NCI-H345 treated with DMSO at 0.1 percent for 48 hours (cell line): ENCODE data around the gene ZNF425.
"Not testable (repeated sequence)": the region's sequence is repeated elsewhere in the genome, so short reads cannot be mapped to it uniquely, and the experiment has no call there.

ENCODE experiments used
- DNase-seq: peaks from one replicate; lab custom pipeline; 2025; ENCODE audit not compliant: unreplicated experiment; lab: John Stamatoyannopoulos, UW

Gene ZNF425

DNA sequence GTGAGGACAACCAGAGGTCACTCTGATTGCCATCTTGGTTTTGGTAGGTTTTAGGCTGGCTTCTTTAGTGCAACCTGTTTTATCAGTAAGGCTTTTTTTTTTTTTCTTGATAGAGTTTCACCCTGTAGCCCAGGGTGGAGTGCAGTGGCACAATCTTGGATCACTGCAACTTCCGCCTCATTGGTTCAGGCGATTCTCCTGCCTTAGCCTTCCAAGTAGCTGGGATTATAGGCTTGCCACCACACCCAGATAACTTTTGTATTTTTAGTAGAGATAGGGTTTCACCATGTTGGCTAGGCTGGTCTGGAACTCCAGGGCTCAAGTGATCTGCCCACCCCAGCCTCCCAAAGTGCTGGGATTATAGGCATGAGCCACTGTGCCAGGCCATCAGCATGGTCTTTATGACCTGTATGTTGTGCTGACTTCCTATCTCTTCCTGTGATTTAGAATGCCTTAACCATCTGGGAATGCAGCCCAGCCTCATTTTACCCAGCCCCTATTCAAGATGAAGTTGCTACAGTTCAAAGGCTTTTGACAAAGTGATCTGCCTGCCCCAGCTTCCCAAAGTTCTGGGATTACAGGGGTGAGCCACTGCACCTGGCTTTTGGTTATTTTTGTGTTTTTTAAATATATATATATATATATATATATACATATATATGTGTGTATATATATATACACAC is 7.0 kb upstream of the ZNF425 start:
- DNase-seq, result no peak

DNA sequence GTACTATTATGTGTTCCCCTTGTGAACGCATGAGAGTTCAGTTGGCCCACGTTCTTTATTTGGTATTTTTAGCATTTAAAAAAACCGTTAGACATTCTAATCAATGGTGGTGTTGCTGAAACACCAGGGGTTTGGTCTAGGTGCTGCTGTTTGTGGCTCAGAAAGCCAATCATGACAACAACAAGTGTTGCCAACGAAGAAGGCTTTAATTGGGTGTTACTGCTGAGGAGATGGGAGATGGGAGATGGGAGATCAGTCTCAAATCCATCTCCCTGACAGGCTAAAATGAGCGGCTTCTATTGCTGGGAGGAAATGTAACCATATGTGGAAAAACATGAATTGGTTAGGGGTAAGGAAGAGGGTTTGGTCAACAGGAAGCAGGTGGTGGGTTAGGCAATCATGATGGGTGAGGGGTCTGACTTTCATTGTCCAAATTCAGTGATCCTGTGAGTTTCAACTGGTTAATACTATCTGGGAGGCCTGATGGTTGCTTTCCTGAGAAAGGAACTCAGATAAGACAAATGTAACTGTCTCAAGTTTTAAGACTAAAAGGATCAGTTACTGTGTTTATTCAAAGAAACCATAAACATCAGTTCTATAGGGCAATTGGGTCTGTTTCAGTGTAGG is 4.6 kb upstream of the ZNF425 start:
- no peak for DNase-seq

DNA sequence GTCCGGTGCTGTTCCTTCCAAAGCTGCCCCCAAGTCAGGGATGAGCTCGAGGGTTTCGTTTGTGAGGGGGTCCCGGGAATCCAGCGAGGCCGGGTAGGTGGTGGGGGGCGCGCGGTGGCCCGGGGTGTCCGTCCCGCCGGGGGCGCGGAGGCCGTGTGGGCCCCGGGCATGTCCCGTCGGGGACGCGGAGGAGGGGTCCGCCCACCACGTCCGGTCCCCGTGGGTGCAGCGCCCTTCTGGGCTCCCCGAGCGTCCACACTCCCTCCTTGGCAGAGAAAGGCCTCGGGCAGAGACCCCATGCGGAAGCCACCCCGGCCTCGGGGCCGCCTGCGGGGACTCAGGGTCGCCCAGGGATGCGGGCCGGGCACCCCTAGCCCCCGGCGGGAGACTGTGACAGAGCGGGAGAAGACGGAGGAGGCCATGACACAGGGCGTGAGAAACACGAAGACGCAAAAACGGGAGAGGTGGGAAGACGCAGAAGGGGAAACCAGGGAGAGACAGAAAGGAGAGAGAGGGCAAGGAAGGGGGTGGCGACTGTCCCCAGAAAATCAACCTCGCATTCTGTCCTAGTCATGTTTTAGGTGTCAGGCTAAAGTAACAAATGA is 640 bp upstream of the ZNF425 start:
- DNase-seq, result peak; percentile 48

DNA sequence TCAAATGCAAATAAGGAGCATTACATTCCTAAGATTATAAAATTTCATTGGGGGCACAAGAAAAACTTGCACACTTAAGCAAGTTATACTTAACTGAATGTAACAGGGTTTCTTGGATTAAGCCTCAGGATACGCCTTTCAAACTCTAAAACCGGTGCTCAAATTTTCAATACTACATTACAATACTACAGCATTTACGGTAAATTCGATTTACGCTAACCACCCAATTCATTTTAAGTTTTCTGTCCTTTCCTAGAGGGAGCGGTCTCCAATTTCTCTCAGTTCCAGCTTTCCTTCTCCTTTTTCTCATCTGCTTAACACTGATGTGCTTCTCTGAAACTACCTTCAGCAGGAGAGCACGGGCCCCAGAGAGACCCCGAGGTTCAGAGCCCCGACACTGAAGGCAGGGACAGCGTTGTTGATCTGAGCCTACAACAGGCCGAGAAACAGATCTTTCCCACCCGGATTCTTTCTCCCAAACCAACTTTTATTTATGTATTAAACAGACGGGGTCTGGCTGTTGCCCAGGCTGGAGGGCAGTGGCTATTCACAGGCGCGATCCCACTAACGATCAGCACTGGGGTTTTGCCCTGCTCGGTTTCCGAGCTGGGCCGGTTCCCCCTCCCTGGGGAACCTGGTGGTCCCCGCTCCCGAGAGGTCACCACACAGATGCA is 798 bp downstream of the ZNF425 start:
- no peak for DNase-seq

DNA sequence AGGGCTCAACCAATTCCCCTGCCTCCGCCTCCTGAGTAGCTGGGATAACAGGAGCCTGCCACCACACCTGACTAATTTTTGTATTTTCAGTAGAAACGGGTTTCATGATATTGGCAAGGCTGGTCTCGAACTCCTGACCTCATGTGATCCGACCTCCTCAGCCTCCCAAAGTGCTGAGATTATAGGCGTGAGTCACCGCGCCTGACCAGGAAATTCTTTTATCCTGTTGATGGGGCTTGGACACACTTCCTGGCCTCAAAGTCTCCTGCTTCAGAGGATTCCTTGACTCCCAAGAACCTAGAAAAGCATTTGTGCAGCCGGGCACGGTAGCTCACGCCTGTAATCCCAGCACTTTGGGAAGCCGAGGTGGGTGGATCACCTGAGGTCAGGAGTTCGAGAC is 16.2 kb downstream of the ZNF425 start:
- no peak for DNase-seq

DNA sequence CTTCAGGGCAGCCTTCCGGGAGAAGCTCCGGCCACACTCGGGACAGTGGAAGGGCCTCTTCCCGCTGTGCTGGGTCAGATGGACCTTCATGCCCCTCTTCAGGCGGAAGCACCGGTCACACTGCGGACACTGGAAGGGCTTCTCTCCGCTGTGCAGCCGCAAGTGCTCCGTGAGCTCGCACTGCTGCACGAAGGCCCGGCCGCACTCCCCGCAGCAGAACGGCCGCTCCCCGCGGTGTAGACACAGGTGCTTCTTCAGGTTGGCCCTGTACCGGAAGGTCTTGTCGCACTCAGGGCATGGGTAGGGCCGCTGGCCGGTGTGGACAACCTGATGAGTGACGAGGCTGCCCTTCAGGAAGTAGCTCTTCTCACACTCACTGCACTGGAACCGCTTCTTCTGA is 21.4 kb downstream of the ZNF425 start:
- DNase-seq, result no peak

DNA sequence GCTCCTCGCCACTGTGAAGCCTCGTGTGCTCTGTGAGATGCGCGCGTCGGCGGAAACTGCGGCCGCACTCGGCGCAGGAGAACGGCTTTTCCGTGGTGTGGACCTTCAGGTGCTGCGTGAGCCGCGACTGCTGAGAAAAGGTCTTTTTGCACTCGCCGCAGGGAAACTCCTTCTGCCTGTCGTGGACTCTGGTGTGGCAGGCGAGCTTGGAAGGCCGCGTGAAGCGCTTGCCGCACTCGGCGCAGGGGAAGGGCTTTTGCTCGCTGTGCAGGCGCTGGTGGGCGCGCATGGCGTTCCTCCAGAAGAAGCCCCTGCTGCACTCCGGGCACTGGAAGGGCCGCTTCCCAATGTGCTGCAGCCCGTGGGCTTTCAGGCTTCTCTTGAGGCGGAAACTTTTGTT is 21.9 kb downstream of the ZNF425 start:
- DNase-seq, result no peak

DNA sequence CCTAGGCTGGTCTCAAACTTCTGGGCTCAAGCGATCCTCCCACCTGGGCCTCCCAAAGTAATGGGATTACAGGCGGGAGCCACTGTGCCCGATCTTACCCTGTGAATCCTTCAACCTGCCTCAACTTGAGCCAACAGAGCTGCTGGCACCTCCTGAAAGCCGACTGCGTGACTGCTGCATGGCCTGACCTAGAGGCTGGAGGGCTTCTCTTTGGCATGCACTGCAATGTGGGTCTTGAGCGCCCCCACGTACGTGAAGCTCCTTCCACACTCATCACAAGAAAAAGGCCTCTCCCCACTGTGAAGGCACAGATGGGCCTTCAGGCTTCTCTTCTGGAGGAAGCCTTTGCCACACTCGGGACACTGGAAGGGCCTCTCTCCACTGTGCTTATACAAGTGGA is 22.7 kb downstream of the ZNF425 start:
- no peak for DNase-seq

DNA sequence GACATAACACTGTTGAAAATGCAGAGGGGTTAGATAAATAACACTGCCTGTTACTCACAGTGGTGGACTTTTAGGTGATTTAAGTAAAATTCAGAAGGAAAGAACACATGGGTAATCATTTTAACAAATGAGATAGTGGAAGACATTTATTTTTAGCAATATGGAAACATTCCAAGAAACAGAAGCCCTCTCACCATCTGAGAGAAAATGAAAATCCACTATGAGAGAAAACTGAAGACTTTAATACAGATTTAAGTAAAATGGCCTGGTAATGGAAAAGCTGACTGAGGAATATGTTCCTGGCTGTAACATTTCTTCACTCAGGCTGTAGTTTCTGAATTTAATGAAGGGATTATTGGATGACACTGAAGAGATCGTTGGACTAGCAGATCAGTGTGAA is 23.5 kb downstream of the ZNF425 start:
- no peak for DNase-seq

DNA sequence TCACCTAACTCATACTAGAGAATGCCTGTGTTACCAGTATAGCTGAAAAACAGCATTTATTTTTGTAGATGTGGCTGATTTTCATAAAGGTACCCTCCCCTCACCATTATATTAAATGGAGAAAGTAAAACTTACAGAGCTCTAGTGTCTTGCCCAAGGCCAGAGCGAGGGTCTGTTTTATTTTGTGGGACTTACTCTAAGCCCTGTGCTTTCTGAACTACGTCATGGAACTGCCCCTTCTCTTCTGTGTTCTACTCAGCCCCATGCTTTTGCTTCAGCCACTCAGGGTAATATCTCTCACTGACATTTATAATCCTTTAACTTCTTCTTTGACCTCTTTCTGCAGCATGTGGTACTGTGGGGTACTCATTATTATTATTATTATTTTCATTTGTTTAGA is 25.3 kb downstream of the ZNF425 start:
- DNase-seq, result no peak

DNA sequence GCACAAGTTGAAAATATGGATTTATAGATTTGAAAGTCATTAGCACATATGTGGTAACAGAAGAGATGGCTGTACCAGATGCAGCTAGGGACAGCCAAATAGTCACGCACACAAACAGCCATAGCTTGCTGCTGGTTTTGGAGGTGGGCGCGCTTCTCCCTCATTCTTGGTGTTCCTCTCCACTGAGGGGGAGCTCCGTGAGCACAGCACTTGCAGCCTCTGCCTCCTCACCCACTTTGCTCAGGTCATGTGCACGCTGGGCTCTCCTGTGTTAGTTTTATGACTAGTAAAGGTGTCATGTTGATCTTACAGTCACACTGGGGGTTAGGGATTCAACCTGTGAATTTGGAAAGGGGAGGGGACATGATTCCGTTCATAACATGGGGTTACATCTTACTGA is 27.1 kb downstream of the ZNF425 start:
- DNase-seq, result no peak

DNA sequence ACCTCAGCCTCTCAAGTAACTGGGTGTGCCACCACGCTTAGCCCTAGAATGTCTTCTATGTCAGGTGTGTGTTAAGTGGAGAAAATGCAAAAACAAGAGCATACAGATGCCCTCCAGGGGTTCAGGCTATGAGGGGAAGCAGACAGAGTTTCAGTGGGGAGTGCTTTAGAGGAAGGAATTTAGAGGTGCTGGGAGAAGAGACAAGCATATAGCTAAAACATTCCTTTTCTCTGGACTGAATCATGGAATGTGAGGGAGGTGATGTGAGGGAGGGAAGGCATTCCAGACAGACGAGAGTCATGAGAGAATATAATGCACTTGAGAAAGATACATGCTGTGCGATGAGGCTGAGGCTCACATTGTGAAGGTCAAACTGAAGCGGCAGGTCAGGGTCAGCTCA is 29.0 kb downstream of the ZNF425 start:
- DNase-seq, result no peak

DNA sequence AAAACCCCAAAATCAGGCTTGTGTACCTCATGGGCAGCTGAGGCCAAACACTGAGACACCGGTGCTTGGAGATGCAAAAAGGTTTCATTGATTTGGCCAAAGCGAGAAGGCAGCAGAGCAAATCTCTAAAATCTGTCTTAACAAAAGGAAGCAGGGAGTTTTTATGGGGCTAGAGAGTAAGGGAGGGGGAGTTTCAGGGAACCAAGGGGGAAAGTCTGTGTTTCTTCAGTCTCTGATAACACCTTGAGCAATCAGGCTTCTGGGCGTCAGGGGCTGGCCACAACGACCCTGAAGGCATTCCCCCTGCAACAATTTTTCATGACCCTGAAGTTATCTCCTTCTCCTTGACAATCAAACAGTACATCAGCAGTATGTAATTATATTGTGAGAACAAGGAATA is 32.9 kb downstream of the ZNF425 start:
- DNase-seq, result no peak

DNA sequence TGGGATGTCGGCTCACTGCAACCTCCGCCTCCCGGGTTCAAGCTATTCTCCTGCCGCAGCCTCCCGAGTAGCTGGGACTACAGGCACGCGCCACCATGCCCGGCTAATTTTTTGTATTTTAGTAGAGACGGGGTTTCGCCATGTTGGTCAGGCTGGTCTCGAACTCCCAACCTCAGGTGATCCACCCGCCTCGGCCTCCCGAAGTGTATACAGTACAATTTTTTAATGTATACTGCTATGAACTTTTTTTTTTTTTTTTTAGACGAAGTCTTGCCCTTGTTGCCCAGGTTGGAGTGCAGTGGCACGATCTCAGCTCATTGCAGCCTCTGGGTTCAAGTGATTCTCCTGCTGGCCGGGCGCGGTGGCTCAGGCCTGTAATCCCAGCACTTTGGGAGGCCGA is 33.9 kb downstream of the ZNF425 start:
- DNase-seq, result not testable (repeated sequence)

DNA sequence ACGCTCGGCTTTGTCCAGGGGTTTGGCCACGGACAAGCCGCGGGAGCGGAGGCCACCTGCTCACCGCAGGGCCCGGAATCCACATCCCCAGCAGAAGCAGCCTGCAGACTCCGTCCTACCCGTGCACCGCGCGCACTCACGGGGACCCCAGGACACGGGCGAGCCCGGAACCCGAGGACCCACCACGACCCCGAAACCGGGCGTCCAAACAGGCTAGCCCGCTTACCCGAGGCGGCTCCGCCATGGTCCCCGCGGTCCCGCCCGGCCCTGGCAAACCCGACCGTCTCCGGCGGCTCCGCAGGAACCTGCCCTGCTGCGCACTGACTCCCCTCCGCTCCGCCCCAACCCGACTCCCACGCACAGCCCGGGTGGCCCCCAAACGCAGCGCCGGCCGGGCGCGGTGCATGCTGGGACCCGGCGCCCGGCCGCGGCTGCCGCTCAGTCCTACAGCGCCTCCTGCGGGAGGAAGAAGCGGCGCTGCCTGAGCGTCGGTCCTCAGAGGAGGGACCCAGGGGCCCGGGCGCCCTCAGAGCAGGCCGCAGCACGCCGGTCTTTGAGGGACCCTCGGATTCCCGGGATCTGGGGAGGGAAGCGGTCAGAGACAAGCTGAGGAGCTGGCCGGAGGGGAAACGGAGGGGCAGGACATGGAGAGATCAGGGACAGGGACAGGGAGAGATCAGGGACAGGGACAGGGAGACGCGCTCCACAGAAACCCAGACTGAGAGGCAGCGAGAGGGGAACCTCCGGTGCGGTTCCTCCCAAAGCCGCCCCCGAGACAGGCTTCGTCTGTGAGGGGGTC is 35.5 kb downstream of the ZNF425 start, which contains the start of gene ZNF786:
ZNF786 (minus strand) TSS at position 322 of the 799 bp plus-strand sequence; CDS start at position 244, 78 bp downstream.
- DNase-seq, result peak; percentile 66

DNA sequence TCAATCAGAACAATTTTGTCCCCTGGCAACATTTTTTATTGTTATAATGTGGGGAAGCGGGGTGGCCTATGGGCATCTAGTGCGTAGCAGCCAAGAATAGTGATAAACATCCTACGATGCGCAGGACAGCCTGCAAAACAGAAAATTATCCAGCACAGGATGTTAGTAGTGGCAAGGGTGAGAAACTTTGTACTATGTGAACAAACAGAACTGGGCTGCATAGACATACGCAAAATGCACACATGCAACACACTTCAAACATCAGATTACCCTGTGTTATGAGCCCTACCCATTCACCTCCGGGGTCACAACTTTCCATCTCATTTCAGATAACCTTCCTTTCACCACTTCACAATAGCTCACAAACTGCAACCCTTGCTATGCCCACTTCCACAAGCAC is 38.7 kb downstream of the ZNF425 start:
- no peak for DNase-seq

DNA sequence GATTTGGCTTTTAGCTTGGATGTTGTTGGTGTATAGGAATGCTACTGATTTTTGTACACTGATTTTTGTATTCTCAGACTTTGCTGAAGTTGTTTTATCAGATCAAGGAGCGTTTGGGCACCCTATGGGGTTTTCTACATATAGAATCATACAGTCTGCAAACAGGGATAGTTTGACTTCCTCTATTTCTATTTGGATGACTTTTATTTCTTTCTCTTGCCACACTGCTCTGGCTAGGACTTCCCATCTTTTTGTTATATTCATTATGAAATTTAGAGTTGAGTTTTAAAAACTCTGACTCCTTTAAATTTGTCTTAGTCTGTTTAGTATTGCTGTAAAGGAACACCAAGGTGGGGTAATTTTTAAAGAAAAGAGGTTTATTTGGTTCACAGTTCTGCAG is 40.3 kb downstream of the ZNF425 start:
- no peak for DNase-seq

DNA sequence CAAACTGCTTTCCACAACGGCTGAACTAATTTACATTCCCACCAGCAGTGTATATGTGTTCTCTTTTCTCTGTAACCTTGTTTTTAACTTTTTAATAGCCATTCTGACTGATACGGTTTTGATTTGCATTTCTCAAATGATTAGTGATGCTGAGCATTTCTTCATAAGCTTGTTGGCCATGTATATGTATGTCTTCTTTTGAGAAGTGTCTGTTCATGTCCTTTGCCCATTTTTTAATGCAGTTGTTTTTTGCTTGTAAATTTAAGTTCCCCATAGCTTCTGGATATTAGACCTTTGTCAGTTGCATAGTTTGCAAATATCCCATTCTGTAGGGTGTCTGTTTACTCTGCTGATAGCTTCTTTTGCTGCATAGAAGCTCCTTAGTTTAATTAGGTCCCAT is 41.7 kb downstream of the ZNF425 start:
- no peak for DNase-seq

DNA sequence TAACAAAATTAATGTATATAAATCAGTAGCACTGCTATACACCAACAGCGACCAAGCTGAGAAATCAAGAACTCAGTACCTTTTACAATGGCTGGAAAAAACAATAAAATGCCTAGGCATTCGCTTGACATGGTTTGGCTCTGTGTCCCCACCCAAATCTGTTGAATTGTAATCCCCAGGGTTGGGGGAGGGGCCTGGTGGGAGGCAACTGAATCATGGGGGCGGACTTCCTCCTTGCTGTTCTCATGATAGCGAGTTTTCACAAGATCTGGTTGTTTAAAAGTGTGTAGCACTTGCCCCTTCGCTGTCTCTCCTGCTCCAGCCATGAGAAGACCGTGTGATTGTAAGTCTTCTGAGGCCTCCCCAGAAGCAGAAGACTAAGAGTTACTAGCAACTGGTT is 44.2 kb downstream of the ZNF425 start:
- DNase-seq, result no peak

DNA sequence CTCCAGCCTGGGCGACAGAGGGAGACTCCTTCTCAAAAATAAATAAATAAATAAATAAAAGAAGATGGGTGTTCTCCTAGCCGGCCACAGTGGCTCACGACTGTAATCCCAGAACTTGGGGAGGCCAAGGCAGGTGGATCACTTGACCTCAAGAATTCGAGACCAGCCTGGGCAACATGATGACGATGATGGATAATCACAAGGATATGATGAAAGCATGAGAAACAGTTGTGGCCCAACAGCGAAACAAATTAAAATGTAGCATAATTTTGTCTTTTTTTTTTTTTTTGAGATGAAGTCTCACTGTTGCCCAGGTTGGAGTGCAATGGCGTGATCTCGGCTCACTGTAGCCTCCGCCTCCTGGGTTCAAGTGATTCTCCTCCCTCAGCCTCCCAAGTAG is 48.5 kb downstream of the ZNF425 start:
- no peak for DNase-seq

DNA sequence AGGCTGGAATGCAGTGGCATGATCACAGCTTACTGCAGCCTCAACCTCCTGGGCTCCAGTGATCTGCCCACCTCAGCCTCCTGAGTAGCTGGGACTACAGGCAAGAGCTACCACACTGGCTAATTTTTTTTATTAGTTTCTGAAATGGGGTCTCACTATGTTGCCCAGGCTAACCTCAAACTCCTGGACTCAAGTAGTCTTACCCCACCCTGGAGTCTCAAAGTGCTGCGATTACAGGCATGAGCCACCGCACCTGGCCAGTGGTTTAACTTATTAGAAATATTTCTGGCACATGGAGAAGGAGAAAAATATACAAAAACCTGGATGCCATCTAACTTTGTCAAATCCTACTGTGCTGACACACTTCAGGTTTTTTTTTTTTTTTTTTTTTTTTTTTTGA is 50.8 kb downstream of the ZNF425 start:
- no peak for DNase-seq
